Psoas muscle (tissue), 8 donors: ENCODE data around the gene DIDO1. TPM values are rescaled to one million over a fixed set of nuclear protein-coding genes. Genes with fewer than 3 reads are reported as not detected.

Experiments
- ATAC-seq, 4 donors: fragments of 200-7000 bp; cut with Tn5 transposase; one replicate each; pipeline ENCODE4 v1.9.1; 2020; ENCODE audit warnings: moderate library complexity in 3 of 4, mild to moderate bottlenecking in 2 of 4
- DNase-seq, 2 donors: peaks; one replicate each; pipeline ENCODE4 v3.0.0-alpha.2; 2020
- H3K27ac ChIP-seq: fragments of 200-600 bp; one replicate; pipeline ENCODE4 v1.8.0; 2022
- H3K27me3 ChIP-seq, 3 donors: fragments of 200-600 bp in 1 of 3; one replicate each; pipeline versions ENCODE4 v1.6.1 to v1.8.0; 2013 to 2022; ENCODE audit warnings: low read length in 2 of 3, mild to moderate bottlenecking in 2 of 3, moderate library complexity in 1 of 3; ENCODE audit not compliant: insufficient read depth in 3 of 3
- H3K36me3 ChIP-seq, 2 donors: fragments of 200-600 bp in 1 of 2; one replicate each; pipeline versions ENCODE4 v1.6.1 to v1.8.0; 2013 to 2022; ENCODE audit warnings: low read depth in 1 of 2, mild to moderate bottlenecking in 1 of 2, moderate library complexity in 1 of 2; ENCODE audit not compliant: insufficient read depth in 1 of 2
- H3K4me1 ChIP-seq: fragments of 200-600 bp; one replicate; pipeline ENCODE4 v1.8.0; 2022
- H3K4me3 ChIP-seq: fragments of 200-600 bp; one replicate; pipeline ENCODE4 v1.8.0; 2022; ENCODE audit warnings: mild to moderate bottlenecking
- H3K9me3 ChIP-seq: fragments of 200-600 bp; one replicate; pipeline ENCODE4 v1.8.0; 2022
- CTCF ChIP-seq: fragments of 200-600 bp; IDR thresholded peaks from one replicate; pipeline ENCODE4 v1.8.0; 2022; ENCODE audit warnings: antibody characterized with exemption
- WGBS, 3 donors: extraction: QIAGEN DNeasy Blood & Tissue Kit; methylation state at CpG; one replicate each; pipeline versions ENCODE4 v1.1.6 to v1.1.7; 2013; 5-methylcytosine and 5-hydroxymethylcytosine counted together
- intact Hi-C, 2 donors: fragments of 100-400 bp; cut with DNase I; formaldehyde crosslinking; loops; one replicate each; pipeline versions ENCODE4 v1.11.0 to v1.14.2; 2022
- polyA plus RNA-seq, 3 donors: library from polyadenylated mRNA; stranded (reverse); fragments of 200-250 nt; gene quantifications; one replicate each; pipeline ENCODE4 v1.2.3, GENCODE V29; 2013
- total RNA-seq, 4 donors: library from RNA; stranded (reverse); fragmentation: NEBNext Ultra II Directional in 2 of 4; extraction: Animal tissue kit (Norgen Biotek cat#: 25700) in 2 of 4; gene quantifications; one replicate each; pipeline versions ENCODE4 v1.2.1 to v1.2.4, GENCODE V29; 2021 to 2023
- donor health status: healthy with polysubstance abuse.
- donor health status: DM: no; HTN: no; CAD: no; lungs with moderate emphysema.
- donor health status: Bipolar disorder and iron deficiency.
- donor health status: healthy.
- donor health status: DM: yes; HTN: yes; CAD: no.
- donor health status: DM: no; HTN: no; CAD: no.
- donor health status: DM: no; HTN: no; CAD: no.
- donor health status: DM: yes; HTN: yes; CAD: no.

DIDO1 gene
- total and polyA plus RNA-seq, 7 donors: 10.0 to 32.4 (median 23.9) TPM

DNA sequence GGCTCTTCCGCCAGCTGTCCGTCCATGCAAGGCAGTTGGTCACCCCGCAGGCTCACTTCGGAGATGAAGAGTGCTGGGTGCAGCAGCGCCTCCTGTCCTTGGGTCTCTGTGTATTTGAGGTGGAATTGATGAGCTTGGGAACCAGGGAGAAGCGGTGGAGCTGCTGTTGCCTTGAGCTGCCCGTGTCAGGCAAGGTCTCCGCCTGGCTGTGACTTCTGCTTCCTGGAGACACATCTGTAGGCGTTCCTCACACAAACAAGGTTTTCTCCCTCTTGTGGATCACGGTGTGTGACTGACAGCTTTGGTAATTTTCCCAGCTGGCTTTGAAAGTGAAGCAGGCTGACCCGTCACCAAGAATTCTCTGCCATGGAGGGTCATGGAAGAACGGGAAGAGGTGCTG lies 23.7 kb upstream of the DIDO1 start:
- H3K27ac ChIP-seq: no peak overlapping the region
- H3K9me3 ChIP-seq: no peaks in the 10 kb centered on the region
- no peaks in the 10 kb centered on the region for H3K27me3 ChIP-seq
- DNase-seq: peak in 1 of 2 donors; percentile 12
- H3K4me1 ChIP-seq: peaks cover 12% of the 10 kb centered on the region
- intact Hi-C loops: no loop called here
- WGBS, 3 donors: 88 to 94% (median 93%) methylated on average over 12 of the region's 12 CpGs
- H3K36me3 ChIP-seq: peaks cover 3 to 60% of the 10 kb centered on the region in 2 donors
- no peak overlapping the region for H3K4me3 ChIP-seq
- no peak for TF ChIP-seq CTCF
- ATAC-seq: no peak

- H3K4me1 ChIP-seq: peaks cover 12% of the 10 kb centered on the region
- no peak overlapping the region for H3K4me3 ChIP-seq
- H3K27ac ChIP-seq: no peak overlapping the region
- peaks cover 4 to 66% of the 10 kb centered on the region in 2 donors for H3K36me3 ChIP-seq
- ATAC-seq (no peak), DNase-seq (no peak)
- TF ChIP-seq CTCF: no peak
- no peaks in the 10 kb centered on the region for H3K9me3 ChIP-seq
- intact Hi-C loops: no loop called here
- 92 to 94% (median 94%) methylated on average over 6 of the region's 6 CpGs for WGBS, 3 donors
- no peaks in the 10 kb centered on the region for H3K27me3 ChIP-seq
Measured at GRCh38 chr20:62949153-62949821, 23.0 kb upstream of the DIDO1 start.

DNA sequence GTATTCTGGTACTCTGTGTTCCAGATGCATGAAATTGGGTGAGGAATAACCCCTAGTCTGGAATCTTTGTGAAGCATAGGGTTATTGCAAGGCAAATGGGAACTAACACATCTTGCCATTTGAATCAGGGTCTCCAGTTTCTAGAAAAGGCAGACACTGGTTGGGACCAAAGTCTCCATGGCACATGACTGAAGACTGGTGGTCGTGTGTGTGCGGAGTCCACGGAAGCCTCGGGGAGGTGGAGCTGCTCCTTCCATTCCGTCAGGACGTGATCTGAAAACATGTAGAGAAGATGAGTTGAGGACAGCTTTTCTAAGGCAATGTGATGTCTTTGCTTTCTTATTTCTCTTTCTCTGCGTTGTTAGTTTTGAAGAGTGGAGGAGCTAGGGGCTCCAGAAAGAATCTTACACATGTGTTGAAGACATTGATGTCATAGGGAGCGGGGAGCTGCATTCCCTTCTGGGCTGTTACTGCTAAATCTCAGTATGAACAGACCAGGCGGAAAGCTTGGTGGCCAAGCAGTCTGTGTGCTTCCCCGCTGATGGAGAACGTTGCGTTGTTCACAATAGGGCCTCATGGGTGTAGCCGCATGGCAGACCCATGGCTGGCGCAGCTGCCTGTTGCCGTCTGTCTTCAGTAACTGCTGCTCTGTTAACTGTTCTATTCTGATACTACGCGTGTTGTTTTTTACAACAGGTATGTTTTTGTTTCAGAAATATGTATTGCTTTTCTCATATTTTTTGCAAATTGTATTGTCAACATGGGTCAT lies 21.4 kb upstream of the DIDO1 start:
- no peak overlapping the region for H3K4me3 ChIP-seq
- peaks cover 7% of the 10 kb centered on the region for H3K4me1 ChIP-seq
- no peak for TF ChIP-seq CTCF
- H3K36me3 ChIP-seq: peaks cover 11 to 82% of the 10 kb centered on the region in 2 donors
- 88 to 94% (median 92%) methylated on average over 17 of the region's 17 CpGs for WGBS, 3 donors
- ATAC-seq (no peak), DNase-seq (no peak)
- H3K27ac ChIP-seq: no peak overlapping the region
- H3K9me3 ChIP-seq: no peaks in the 10 kb centered on the region
- intact Hi-C loops: no loop called here
- no peaks in the 10 kb centered on the region for H3K27me3 ChIP-seq

DNA sequence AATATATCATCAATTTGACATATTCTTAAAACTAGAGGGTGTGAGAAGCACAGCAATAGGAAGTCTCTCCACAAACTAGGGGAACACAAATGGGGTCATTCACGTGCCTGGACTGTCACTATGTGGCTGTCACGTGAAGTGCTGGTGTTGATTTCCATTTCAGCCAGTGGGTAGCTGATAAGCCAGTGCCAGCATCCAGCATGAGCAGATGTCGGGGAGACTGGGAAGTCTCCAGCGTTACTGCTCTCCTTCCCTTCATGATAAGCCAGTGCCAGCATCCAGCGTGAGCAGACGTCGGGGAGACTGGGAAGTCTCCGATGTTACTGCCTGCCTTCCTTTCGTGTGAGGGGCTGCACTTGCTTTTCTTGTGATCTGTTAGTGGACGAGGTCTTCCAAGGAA lies 20.6 kb upstream of the DIDO1 start:
- H3K27me3 ChIP-seq: no peaks in the 10 kb centered on the region
- DNase-seq (no peak), ATAC-seq (peak in 3 of 4 donors; percentile 29 to 74 (median 52))
- H3K27ac ChIP-seq: no peak overlapping the region
- intact Hi-C loops: no loop called here
- 50 to 69% (median 54%) methylated on average over 10 of the region's 10 CpGs for WGBS, 3 donors
- no peak for TF ChIP-seq CTCF
- peaks cover 7% of the 10 kb centered on the region for H3K4me1 ChIP-seq
- peaks cover 11 to 90% of the 10 kb centered on the region in 2 donors for H3K36me3 ChIP-seq
- H3K4me3 ChIP-seq: no peak overlapping the region
- H3K9me3 ChIP-seq: no peaks in the 10 kb centered on the region
